ENCODE results near the gene RHBDD1. TPM values are rescaled to one million over a fixed set of nuclear protein-coding genes. Genes with fewer than 3 reads are reported as not detected.

Gene RHBDD1
- total and polyA plus RNA-seq, 12 donors, result 4.5 to 57.1 (median 33.7) TPM

DNA sequence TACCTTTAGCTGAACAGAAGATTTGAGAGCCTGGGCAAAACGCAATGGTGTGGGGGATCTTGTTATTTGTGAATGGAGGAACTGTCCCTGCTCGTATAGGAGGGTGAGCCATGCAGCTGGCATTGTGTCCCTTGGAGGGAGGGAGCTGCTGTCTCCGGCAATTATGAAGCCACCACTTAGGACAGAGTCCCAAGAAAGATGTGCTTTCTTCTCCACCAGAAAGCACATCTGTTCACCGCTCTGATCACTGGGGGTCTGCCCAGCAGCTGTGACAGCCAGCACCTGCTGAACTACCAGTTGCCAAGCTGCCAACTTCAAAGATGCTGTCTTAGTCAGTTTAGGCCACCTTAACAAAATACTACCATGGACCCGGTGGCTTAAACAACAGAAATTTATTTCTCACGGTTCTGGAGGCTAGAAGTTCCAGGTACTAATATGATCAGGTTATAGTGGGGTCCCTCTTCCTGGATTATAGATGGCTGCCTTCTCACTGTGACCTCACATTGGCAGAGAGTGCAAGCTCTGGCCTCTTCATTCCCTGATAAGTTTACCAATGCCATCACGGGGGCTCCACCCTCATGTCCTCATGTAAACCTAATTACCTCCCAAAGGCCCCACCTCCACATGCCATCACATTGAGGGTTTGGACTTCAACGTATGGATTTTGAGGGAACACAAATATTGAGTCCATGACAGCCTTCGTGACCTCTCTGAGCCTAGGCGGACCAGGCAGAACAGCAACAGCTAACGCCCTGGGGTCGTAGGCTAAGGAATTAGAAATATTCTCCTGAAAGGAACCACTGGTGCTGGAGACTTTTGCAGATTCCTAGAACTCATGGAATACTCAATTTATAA is 148.3 kb downstream of the RHBDD1 start:
- intact Hi-C loops (cut with DNase I), result loop anchor here (2.0 to 10.0 kb wide), 11 partner anchors 149 to 1315 kb away; partner anchors contain the start of gene RHBDD1 (in 2 of the 10)
- no peak for DNase-seq
- no peak for TF ChIP-seq CTCF (IDR thresholded peaks at IDR 0.05)
- 86 to 88% methylated on average over 12 of the region's 12 CpGs for WGBS, 2 donors
- Histone ChIP-seq H3K27ac (peak overlapping the region in 2 of 10 donors; percentile 9 to 34), H3K36me3 (peaks cover 0 to 7% (median 0%) of the 10 kb centered on the region in 9 donors), H3K27me3 (no peaks in the 10 kb centered on the region), H3K9me3 (peaks cover 0 to 3% (median 0%) of the 10 kb centered on the region in 11 donors), H3K4me1 (peaks cover 0 to 25% (median 6%) of the 10 kb centered on the region in 9 donors), H3K4me3 (no peak overlapping the region)
- no peak for ATAC-seq

DNA sequence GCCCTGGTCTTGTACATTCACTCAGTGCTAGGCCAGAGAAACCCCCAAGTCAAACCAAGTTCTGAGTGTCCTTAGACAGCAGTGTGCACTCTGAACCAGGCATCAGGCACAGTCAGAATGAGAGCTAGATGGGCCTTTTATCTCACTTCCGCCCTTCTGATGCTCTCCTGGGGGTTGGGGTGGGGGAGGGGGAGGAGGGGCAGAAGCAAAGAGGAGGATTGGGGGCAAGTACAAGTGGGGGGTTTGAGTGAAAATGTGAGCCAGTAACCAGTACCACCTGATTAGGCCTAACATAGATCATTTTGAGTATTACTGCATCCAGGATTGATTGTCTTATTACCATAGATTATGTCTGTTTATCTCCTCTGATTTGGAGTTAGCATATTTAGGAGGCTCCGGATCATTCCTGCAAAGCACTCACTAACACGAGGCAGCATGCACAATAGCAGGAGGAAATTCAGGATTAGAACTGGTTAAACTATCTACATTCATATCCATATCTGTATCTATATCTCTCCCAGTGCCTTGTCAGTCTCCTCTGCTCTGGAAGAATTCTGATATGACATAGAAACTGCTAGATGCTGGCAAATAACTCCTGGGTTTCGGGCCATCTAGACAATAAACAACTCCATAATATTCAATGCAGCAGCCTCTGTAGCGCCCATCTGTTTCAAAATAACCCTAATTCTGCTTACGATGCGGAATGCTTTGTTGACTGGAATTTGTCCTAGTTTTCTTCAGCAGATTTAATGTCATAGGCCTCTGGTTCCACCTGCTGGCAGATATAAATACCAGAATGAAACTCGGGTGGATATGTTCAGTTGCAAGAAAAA is 149.1 kb downstream of the RHBDD1 start:
- H3K4me3 ChIP-seq, result no peak overlapping the region
- H3K9me3 ChIP-seq, result peaks cover 0 to 3% (median 0%) of the 10 kb centered on the region in 11 donors
- ATAC-seq (peak; percentile 53 to 78 (median 72)), DNase-seq (peak in 1 of 2 donors; percentile 44)
- peak; percentile 57 to 82 (median 70) for TF ChIP-seq CTCF (IDR thresholded peaks at IDR 0.05)
- H3K36me3 ChIP-seq, result peaks cover 0 to 7% (median 0%) of the 10 kb centered on the region in 9 donors
- peaks cover 0 to 25% (median 6%) of the 10 kb centered on the region in 9 donors for H3K4me1 ChIP-seq
- peak overlapping the region in 2 of 10 donors; percentile 9 to 34 for H3K27ac ChIP-seq
- 25 to 34% methylated on average over 8 of the region's 8 CpGs for WGBS, 2 donors
- intact Hi-C loops (cut with DNase I), result loop anchor here (2.0 to 10.0 kb wide), 14 partner anchors 150 to 1318 kb away; partner anchors contain the start of gene RHBDD1 (in 2 of the 10)
- no peaks in the 10 kb centered on the region for H3K27me3 ChIP-seq

DNA sequence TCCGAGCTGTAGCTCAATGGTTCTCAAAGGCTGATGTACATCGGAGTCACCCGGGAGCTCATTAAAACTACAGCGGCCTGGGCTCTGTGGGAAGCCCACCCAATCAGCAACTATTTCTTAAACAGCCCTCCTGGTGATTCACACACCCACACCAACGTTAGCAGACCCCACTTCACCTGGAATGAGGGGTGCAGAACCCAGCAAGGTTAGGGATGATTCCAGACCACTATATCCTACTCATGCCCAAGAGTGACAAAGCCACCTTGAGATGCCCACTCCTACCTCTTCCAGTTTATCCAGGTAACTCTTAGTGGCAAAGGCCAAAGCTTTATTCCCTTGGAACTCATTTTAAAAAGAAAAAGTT is 149.7 kb downstream of the RHBDD1 start:
- ATAC-seq (no peak), DNase-seq (no peak)
- intact Hi-C loops (cut with DNase I), result loop anchor here in 9 of 10 donors (2.0 to 10.0 kb wide), 14 partner anchors 151 to 1318 kb away; partner anchors contain the start of gene RHBDD1 (in 2 of the 9)

More for the DNA sequence above, 149.7 kb downstream of the RHBDD1 start:
- Histone ChIP-seq H3K27me3 (no peaks in the 10 kb centered on the region), H3K4me3 (no peak overlapping the region), H3K9me3 (peaks cover 0 to 3% (median 0%) of the 10 kb centered on the region in 11 donors), H3K27ac (no peak overlapping the region), H3K36me3 (peaks cover 0 to 7% (median 0%) of the 10 kb centered on the region in 9 donors), H3K4me1 (peaks cover 0 to 25% (median 6%) of the 10 kb centered on the region in 9 donors)
- TF ChIP-seq CTCF (IDR thresholded peaks at IDR 0.05), result no peak
- 37 to 49% methylated on average over 5 of the region's 5 CpGs for WGBS, 2 donors
